ENCODE results near the gene CNNM2.
"Not testable (repeated sequence)": the region's sequence is repeated elsewhere in the genome, so short reads cannot be mapped to it uniquely, and the experiment has no call there.

CNNM2 gene

DNA sequence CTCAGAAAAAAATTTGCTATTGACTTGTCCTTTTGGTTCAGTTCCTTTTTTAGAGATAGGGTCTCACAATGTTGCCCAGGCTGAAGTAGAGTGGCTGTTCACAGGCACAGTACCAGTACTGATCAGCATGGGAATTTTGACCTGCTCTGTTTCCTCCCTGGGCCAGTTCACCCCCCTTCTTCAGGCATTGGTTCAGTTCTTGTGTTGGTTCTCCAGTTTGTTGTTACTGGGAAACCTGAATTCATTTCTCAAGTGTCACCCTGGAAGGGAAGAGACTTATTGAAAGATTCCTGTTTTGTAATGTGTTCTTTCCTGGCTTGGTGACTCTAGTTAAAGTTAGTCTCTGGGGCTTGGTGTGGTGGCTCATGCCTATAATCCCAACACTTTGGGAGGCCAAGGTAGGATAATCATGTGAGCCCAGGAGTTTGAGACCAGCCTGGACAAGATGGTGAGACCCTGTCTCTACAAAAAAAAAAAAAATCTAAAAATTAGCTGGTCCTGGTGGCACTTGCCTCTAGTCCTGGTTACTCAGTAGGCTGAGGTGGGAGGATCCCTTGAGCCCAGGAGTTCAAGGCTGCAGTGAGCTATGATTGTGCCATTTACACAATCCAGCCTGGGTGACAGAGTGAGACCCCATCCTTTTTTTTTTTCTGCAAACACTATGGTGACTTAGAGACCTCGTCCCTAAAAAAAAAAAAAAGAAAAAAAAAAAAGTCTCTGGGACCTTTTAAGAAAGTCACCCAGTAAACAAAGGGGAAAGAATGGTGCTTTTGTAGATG is 52.7 kb downstream of the CNNM2 start:
- no peak for DNase-seq

GRCh38 chr10:102975483-102976379 is 57.6 kb downstream of the CNNM2 start:
- no peak for DNase-seq

- not testable (repeated sequence) for DNase-seq
These were observed 58.3 kb downstream of the CNNM2 start for GRCh38 chr10:102976380-102976726.

- no peak for DNase-seq
These were observed 64.2 kb downstream of the CNNM2 start for GRCh38 chr10:102982296-102982695.

GRCh38 chr10:102984086-102984485 is 66.0 kb downstream of the CNNM2 start:
- no peak for DNase-seq

- no peak for DNase-seq
These were observed 67.7 kb downstream of the CNNM2 start for GRCh38 chr10:102985811-102986210.

DNA sequence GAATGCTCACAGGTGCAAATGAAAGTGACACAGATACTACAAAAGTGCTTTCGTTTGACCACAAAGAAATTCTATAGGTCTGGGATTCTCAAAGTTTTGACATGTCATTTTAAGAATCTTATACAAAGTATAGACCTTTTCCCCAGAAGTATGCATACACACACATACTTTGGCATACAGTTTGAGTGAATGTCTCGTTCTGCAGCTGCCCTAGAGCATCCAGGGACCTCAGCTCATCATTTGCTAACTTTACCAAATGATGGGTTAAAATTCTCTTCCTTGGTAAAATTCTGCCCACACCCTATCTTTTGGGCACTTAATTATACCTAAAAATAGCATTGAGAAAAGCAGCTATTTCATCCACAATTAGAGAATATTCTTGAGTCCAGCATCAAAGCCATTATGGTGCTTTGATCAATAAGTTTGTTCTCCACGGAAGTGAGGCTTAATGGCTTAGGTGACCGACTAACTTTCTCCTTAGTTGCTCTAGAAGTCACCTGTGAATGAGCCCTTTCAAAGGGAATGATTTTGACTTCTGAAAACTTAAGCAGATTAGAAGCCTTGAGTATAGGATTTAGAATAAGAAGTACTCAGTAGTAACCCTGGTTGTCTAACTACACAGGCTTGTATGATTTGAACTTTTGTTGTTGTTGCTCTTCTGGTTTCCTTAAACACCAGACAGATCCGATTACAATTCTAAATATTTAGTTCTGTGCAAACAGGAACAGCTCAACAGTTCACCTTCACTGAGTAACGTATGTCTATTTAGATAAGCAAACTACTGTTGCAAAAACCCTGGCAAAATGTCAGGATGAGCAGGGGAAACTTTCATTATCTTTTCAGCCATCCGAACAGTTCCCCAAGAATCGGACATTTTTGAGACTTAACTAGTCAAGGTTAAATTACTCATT is 70.6 kb downstream of the CNNM2 start:
- DNase-seq: no peak

- no peak for DNase-seq
These were observed 76.6 kb downstream of the CNNM2 start for GRCh38 chr10:102994531-102995295.

DNA sequence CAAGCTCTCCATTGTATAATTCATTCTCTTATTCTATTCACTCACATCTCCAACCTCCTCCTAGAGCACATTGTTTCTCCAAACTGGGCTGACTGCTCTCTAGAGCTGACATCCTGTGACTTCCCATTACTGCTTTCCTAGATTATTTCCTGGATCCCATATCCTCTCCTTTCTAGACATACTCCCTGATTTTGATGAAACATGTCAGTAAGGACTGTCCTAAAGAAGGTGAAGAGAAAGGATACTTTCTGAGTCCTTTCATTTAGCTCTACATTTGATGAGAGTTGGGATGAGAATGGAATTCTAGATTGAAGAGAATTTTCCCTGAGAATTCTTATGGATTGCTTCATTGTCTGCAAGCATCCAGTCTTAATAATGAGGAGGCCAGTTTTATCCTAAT is 78.8 kb downstream of the CNNM2 start:
- DNase-seq: no peak

GRCh38 chr10:102997998-102998397 is 79.9 kb downstream of the CNNM2 start:
- DNase-seq: no peak

DNA sequence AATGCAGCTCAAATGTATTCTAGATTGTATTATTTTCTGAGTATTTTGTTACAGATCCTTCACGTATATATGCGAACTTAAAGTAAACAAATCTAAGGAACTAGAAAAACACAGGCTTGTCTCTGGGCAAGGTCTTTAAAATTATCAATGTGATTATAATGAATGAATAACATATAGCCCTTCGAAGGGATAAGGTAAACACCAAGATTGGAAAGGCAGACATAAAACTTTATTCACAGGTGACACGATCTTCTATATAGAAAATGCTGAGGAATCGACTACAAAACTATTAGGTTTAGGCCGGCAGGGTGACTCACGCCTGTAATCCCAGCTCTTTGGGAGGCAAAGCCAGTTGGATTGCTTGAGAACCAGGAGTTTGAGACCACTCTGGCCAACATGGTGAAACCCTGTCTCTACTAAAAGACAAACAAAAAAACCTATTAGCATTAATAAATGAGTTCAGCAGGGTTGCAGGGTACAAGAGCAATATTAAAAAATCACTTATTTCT is 80.4 kb downstream of the CNNM2 start:
- no peak for DNase-seq

DNA sequence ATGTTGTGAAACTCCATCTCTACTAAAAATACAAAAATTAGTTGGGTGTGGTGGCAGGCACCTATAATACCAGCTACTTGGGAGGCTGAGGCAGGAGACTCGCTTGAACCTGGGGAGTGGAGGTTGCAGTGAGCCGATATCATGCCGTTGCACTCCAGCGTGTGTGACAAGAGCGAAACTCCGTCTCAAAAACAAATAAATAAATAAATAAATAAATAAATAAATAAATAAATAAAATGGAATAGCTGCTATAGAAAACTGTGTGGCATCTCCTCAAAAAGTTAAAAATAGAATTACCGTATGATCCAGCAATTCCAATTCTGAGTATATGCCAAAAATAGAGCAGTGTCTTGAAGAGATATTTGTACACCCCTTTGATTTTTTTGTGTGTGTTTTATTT is 82.0 kb downstream of the CNNM2 start:
- not testable (repeated sequence) for DNase-seq

DNA sequence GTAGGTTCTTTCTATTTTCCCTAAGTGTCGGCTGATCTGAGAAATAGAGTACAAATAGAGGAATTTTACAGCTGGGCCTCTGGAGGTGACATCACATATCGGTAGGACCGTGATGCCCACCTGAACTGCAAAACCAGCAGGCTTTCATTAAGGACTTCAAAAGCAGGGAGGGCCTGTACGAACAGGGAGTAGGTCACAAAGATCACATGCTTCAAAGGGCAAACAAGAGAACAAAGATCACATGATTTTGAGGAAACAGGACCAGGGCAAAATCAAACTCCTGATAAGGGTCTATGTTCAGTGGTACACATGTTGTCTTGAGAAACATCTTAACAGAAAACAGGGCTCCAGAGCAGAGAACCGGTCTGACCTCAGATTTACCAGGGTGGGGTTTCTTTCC is 88.9 kb downstream of the CNNM2 start:
- DNase-seq: no peak

GRCh38 chr10:103013416-103013815 is 95.3 kb downstream of the CNNM2 start:
- no peak for DNase-seq

- DNase-seq: no peak
These were observed 101.3 kb downstream of the CNNM2 start for GRCh38 chr10:103019425-103019824.

GRCh38 chr10:103021150-103021899 is 103.2 kb downstream of the CNNM2 start:
- DNase-seq: no peak

GRCh38 chr10:103021900-103022293 is 103.8 kb downstream of the CNNM2 start:
- no peak for DNase-seq

- DNase-seq: no peak
These were observed 107.6 kb downstream of the CNNM2 start for GRCh38 chr10:103025696-103026095.

DNA sequence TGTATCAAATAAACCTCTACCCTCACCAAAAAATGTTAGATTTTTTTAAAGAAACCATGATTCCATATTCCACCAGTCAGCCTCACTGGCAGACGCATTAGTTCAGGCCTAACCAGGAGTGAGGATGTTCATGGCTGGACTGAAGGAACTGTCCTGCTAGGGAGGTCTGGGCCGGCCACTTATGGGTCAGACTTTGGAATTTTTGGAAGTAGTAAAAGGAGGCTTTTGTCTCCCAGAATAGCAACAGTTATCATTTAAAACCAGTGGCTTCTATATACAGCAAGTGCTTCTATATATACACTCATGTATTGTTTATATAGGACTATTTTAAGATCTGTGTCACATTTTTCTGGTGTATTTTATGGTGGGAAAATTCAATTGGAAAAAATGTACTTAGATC is 120.5 kb downstream of the CNNM2 start:
- DNase-seq: no peak

GRCh38 chr10:103040418-103040817 is 122.3 kb downstream of the CNNM2 start:
- no peak for DNase-seq

GRCh38 chr10:103041391-103041790 is 123.3 kb downstream of the CNNM2 start:
- DNase-seq: no peak
